Measurements from ENCODE around the gene MR1. TPM values are rescaled to one million over a fixed set of nuclear protein-coding genes. Genes with fewer than 3 reads are reported as not detected.

MR1 gene
- total and polyA plus RNA-seq, 9 of the 15 experiments (the other 6 are each of a cell fraction or from before 2014, with no cell fraction given) = 9.7 to 21.7 (median 15.6) TPM

DNA sequence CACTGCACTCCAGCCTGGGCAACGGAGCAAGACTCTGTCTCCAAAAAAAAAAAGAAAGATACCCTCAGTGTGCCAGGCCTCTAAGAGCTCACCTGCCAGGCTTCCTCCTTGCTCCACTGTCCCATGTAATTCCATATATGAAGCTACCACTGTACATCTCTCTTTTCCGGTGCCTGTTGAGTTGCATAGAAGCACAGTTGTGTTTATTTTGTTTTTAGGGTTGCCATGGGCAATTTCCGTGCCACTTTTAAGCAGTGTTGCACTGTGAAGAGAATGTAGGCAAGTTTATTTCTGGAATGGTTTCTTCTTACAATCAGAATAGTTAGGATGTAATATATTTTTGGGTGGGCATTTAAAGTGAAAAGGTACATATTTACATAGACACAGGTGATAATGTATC, 23.3 kb downstream of the MR1 start:
- Histone ChIP-seq H3K27ac (ENCODE audit: extremely low read depth, low read depth, low read length) (no peak overlapping the region), H3K9me1 (ENCODE audit: control insufficient read depth, insufficient read depth, low read length) (no peaks in the 10 kb centered on the region), H3K4me3 (no peak overlapping the region), H3K4me1 (replicated peaks in 1 of 2; ENCODE audit: control insufficient read depth in 2 of 2, insufficient read depth in 2 of 2, low read length in 2 of 2) (peaks cover 0 to 1% of the 10 kb centered on the region in 2 experiments; a peak in 2 of 5 replicates), H3K36me3 (ENCODE audit: control insufficient read depth, insufficient read depth, low read length) (no peaks in the 10 kb centered on the region), H3K27me3 (ENCODE audit: control insufficient read depth in 2 of 2, insufficient read depth in 2 of 2, low read length in 2 of 2) (peaks cover 0 to 12% of the 10 kb centered on the region in 2 experiments; a peak in 1 of 5 replicates), H4K20me1 (replicated peaks; ENCODE audit: control insufficient read depth, insufficient read depth, low read length) (no peaks in the 10 kb centered on the region), H3K9me3 (replicated peaks; ENCODE audit: control insufficient read depth, insufficient read depth, low read depth, low read length) (no peaks in the 10 kb centered on the region), H3K9ac (ENCODE audit: insufficient read depth in 1 of 2, low read depth in 2 of 2, low read length in 2 of 2) (no peak overlapping the region), H3K4me2 (ENCODE audit: insufficient read depth, low read length) (no peak overlapping the region), H2AFZ (ENCODE audit: low read depth, low read length) (no peak overlapping the region), H3K79me2 (ENCODE audit: control insufficient read depth, insufficient read depth, low read length) (no peaks in the 10 kb centered on the region)
- BruUV-seq (replicated peaks) = no TSS peak
- 43% methylated on average over 3 of the region's 3 CpGs for WGBS (ENCODE audit: insufficient coverage, low coverage, missing lambda C conversion rate)
- TF ChIP-seq ZNF347 (CRISPR knock-in tag; IDR thresholded peaks at IDR 0.05; ENCODE audit: low read depth) (no peak), ZBTB1 (CRISPR knock-in tag; IDR thresholded peaks at IDR 0.05; ENCODE audit: borderline replicate concordance, low read depth) (no peak), ETV5 (CRISPR knock-in tag; IDR thresholded peaks at IDR 0.05; ENCODE audit: low read depth) (no peak), C11orf30 (IDR thresholded peaks at IDR 0.05; ENCODE audit: low read depth) (no peak), SMAD2 (IDR thresholded peaks at IDR 0.05; ENCODE audit: low read depth, low read length) (no peak), ZNF12 (CRISPR knock-in tag; IDR thresholded peaks at IDR 0.05) (no peak), SRSF3 (IDR thresholded peaks at IDR 0.05; ENCODE audit: insufficient read depth, low read length) (no peak), ZNF778 (CRISPR knock-in tag; IDR thresholded peaks at IDR 0.05) (no peak), MAFG (tag; conservative IDR thresholded peaks at IDR 0.05) (no peak), PHB2 (IDR thresholded peaks at IDR 0.05; ENCODE audit: low read depth) (no peak), MTA1 (IDR thresholded peaks at IDR 0.05; ENCODE audit: borderline replicate concordance) (no peak)
- TF ChIP-seq, protein P1, sequence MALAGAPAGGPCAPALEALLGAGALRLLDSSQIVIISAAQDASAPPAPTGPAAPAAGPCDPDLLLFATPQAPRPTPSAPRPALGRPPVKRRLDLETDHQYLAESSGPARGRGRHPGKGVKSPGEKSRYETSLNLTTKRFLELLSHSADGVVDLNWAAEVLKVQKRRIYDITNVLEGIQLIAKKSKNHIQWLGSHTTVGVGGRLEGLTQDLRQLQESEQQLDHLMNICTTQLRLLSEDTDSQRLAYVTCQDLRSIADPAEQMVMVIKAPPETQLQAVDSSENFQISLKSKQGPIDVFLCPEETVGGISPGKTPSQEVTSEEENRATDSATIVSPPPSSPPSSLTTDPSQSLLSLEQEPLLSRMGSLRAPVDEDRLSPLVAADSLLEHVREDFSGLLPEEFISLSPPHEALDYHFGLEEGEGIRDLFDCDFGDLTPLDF (CRISPR knock-in tag; IDR thresholded peaks at IDR 0.05) = no peak
- TF ChIP-seq, protein P2, sequence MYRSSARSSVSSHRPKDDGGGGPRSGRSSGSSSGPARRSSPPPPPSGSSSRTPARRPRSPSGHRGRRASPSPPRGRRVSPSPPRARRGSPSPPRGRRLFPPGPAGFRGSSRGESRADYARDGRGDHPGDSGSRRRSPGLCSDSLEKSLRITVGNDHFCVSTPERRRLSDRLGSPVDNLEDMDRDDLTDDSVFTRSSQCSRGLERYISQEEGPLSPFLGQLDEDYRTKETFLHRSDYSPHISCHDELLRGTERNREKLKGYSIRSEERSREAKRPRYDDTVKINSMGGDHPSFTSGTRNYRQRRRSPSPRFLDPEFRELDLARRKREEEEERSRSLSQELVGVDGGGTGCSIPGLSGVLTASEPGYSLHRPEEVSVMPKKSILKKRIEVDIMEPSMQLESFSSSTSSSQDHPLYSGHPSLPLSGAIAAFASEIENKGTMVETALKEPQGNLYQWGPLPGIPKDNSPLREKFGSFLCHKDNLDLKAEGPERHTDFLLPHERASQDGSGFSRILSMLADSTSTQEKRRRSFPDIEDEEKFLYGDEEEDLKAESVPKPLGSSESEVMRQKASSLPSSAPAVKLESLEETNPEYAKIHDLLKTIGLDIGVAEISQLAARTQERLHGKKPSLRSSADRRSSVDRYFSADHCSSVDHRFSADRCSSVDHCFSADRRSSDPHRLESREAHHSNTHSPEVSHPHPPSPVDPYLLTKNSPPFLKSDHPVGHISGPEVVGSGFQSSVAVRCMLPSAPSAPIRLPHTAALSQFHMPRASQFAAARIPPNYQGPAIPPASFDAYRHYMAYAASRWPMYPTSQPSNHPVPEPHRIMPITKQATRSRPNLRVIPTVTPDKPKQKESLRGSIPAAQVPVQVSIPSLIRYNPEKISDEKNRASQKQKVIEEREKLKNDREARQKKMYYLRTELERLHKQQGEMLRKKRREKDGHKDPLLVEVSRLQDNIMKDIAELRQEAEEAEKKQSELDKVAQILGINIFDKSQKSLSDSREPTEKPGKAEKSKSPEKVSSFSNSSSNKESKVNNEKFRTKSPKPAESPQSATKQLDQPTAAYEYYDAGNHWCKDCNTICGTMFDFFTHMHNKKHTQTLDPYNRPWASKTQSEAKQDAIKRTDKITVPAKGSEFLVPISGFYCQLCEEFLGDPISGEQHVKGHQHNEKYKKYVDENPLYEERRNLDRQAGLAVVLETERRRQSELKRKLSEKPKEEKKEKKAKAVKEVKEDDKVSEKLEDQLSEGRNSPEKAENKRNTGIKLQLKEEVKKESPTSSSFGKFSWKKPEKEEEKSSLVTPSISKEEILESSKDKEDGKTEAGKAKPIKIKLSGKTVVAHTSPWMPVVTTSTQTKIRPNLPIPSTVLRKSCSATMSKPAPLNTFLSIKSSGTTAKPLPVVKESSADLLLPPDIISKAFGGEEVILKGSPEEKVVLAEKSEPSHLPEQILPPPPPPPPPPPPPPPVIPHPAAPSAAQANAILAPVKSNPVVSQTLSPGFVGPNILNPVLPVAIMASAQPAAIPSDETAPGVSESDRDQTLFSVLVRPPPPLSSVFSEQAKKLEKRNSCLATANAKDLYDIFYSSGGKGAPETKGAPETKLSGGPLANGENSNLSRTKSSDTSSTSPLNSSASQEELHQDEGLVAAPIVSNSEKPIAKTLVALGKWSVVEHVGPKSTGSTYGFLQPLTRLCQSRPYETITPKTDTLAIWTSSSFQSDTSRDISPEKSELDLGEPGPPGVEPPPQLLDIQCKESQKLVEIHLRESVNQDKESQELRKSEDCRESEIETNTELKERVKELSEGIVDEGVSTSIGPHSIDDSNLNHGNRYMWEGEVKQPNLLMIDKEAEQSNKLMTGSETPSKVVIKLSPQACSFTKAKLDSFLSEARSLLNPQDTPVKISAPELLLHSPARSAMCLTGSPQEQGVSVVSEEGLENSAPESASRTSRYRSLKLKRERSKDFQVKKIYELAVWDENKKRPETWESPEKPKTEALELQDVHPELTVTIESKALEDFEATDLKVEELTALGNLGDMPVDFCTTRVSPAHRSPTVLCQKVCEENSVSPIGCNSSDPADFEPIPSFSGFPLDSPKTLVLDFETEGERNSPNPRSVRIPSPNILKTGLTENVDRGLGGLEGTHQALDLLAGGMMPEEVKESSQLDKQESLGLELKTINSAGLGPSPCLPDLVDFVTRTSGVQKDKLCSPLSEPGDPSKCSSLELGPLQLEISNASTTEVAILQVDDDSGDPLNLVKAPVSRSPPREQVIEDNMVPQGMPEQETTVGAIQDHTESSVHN (IDR thresholded peaks at IDR 0.05; ENCODE audit: borderline replicate concordance in 1 of 2, low read depth in 1 of 2) = no peak
- CTCF ChIA-PET (ENCODE audit: low intra/inter-chr PET ratio) = no interaction called here
- DNase-seq (ENCODE audit: extremely low read depth in 1 of 4, low spot score in 3 of 4) (no peak), ATAC-seq (no peak), FAIRE-seq (no peak)
- POLR2A ChIA-PET = interaction anchor here (0.6 kb wide), 2 partner anchors 33 to 67 kb away, joined by 3 read pairs; no protein-coding TSS in a partner anchor
- intact Hi-C loops (cut with micrococcal nuclease) (no loop called here), in situ Hi-C loops (cut with MboI) (no loop called here)
